HL-60 (cell line): ENCODE data around the gene IKZF5.

Source experiments
- DNase-seq, 2 experiments: peaks; one replicate each; pipeline ENCODE4 v3.0.0-alpha.2; 2010 to 2020; ENCODE audit warnings: low read depth in 1 of 2, low spot score in 1 of 2
- H3K27ac ChIP-seq: fragments of 250-450 bp; sonication (Bioruptor Pico); replicated peaks from 2 replicates; pipeline ENCODE4 v1.5.1; 2020; ENCODE audit warnings: mild to moderate bottlenecking, moderate library complexity
- H3K27me3 ChIP-seq: fragments of 250-450 bp; sonication (Bioruptor Pico); 2 replicates; pipeline ENCODE4 v1.5.1; 2021; ENCODE audit warnings: mild to moderate bottlenecking, moderate library complexity; ENCODE audit not compliant: insufficient read depth, poor library complexity, severe bottlenecking
- H3K4me3 ChIP-seq: replicated peaks from 2 replicates; pipeline ENCODE4 v1.5.1; 2011; ENCODE audit warnings: mild to moderate bottlenecking, control low read depth, low read length; ENCODE audit not compliant: insufficient read depth
- GABPA ChIP-seq: IDR thresholded peaks from 2 replicates; pipeline ENCODE4 v1.6.1; 2012; ENCODE audit warnings: low read depth
- POLR2AphosphoS5 ChIP-seq: IDR thresholded peaks from 2 replicates; pipeline ENCODE4 v1.6.1; 2012; ENCODE audit warnings: low read depth
- SPI1 ChIP-seq: IDR thresholded peaks from 2 replicates; pipeline ENCODE4 v1.6.1; 2012; ENCODE audit warnings: low read depth, mild to moderate bottlenecking, borderline replicate concordance
- TF ChIP-seq, protein P1 (sequence below): IDR thresholded peaks from one replicate; pipeline ENCODE4 v1.5.1; 2011; ENCODE audit warnings: low read length, control low read depth, inconsistent platforms; ENCODE audit not compliant: insufficient read depth
- TF ChIP-seq, protein P2 (sequence below): IDR thresholded peaks from 2 replicates; pipeline ENCODE4 v1.6.1; 2012; ENCODE audit warnings: low read depth; ENCODE audit not compliant: insufficient replicate concordance

IKZF5 gene

DNA sequence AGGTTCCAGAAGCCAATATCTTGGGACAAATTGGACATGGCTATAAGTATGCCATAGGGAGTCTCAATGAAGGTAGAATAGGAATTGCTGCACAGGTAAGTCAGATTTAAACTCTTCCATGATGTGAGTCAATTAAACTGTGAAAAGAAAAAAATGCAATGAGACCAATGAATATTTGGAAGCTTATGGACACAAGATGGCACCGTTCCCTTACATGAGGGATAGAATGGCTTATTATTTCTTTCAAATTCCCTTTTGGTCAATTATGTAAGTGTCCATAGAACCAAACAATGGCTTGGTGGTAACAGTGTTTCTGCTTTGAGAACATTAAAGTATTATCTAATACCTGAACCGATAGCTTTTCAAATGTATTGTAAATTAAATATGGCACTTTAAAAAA, 35.8 kb upstream of the IKZF5 start:
- H3K27ac ChIP-seq = no peak overlapping the region
- no peak overlapping the region for H3K4me3 ChIP-seq
- TF ChIP-seq POLR2AphosphoS5 (no peak), SPI1 (no peak), GABPA (no peak)
- TF ChIP-seq, protein P1, sequence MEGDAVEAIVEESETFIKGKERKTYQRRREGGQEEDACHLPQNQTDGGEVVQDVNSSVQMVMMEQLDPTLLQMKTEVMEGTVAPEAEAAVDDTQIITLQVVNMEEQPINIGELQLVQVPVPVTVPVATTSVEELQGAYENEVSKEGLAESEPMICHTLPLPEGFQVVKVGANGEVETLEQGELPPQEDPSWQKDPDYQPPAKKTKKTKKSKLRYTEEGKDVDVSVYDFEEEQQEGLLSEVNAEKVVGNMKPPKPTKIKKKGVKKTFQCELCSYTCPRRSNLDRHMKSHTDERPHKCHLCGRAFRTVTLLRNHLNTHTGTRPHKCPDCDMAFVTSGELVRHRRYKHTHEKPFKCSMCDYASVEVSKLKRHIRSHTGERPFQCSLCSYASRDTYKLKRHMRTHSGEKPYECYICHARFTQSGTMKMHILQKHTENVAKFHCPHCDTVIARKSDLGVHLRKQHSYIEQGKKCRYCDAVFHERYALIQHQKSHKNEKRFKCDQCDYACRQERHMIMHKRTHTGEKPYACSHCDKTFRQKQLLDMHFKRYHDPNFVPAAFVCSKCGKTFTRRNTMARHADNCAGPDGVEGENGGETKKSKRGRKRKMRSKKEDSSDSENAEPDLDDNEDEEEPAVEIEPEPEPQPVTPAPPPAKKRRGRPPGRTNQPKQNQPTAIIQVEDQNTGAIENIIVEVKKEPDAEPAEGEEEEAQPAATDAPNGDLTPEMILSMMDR = no peak
- TF ChIP-seq, protein P2, sequence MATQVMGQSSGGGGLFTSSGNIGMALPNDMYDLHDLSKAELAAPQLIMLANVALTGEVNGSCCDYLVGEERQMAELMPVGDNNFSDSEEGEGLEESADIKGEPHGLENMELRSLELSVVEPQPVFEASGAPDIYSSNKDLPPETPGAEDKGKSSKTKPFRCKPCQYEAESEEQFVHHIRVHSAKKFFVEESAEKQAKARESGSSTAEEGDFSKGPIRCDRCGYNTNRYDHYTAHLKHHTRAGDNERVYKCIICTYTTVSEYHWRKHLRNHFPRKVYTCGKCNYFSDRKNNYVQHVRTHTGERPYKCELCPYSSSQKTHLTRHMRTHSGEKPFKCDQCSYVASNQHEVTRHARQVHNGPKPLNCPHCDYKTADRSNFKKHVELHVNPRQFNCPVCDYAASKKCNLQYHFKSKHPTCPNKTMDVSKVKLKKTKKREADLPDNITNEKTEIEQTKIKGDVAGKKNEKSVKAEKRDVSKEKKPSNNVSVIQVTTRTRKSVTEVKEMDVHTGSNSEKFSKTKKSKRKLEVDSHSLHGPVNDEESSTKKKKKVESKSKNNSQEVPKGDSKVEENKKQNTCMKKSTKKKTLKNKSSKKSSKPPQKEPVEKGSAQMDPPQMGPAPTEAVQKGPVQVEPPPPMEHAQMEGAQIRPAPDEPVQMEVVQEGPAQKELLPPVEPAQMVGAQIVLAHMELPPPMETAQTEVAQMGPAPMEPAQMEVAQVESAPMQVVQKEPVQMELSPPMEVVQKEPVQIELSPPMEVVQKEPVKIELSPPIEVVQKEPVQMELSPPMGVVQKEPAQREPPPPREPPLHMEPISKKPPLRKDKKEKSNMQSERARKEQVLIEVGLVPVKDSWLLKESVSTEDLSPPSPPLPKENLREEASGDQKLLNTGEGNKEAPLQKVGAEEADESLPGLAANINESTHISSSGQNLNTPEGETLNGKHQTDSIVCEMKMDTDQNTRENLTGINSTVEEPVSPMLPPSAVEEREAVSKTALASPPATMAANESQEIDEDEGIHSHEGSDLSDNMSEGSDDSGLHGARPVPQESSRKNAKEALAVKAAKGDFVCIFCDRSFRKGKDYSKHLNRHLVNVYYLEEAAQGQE = no peak
- H3K27me3 ChIP-seq = no peaks in the 10 kb centered on the region
- DNase-seq = no peak

DNA sequence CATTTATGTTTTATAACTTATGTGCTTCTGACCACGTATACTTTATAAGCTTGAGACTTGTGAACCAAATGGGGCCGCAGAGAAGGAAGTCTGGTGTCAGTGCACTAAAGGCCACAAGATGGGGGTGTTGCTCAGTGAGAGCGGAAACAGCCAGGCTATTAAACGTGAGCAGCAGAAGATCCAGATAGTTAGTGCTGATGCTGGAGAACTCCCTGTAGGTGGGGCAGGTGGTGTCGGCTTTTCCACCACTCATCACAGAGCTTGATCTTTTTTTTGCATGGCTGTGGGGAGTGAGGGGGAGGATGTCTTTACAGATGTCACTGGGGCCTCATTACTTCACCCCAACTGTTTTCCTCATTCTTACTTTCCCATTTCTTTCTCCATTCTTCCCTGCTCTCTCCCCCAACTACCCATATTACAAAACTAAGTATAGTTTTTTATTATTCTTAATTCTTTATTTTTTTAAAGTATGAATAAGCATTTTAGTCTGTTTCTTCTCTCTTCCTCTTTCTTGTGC, 34.9 kb upstream of the IKZF5 start:
- Histone ChIP-seq H3K4me3 (no peak overlapping the region), H3K27me3 (no peaks in the 10 kb centered on the region), H3K27ac (no peak overlapping the region)
- peak; percentile 38 to 63 for DNase-seq
- TF ChIP-seq POLR2AphosphoS5 (no peak), GABPA (no peak), SPI1 (peak; percentile 29; the same call in 1 of the 2 replicates)
- TF ChIP-seq, protein P1 = peak; percentile 70
- TF ChIP-seq, protein P2 = no peak

DNA sequence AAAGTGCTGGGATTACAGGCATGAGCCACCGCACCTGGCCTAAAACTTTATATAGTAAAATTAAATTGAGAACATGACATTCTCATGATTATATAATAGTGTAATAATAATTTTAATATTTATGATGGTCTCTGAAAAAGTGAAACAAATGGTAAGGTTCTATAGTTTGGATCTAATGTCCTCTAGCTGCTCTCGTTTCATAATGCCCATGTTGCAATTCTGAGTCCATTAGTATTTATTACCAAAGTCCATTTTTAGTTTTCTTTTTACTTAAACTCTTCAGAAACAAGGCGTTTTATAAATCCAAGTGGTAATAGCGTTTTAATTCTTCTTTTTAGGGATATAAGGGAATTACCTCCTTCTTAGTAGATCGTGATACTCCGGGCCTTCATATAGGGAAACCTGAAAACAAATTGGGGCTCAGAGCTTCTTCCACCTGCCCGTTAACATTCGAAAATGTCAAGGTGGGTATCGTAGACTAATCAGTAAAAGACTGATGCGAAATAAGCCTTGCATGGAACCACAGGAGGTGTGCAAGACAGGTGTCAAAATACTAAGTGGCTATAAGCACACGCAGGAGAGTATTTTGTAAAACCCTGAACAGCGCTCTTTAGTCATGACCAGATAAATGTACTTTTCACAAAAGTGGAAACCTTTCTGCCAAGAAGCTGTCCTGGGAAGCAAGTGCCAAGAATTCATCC, 34.3 kb upstream of the IKZF5 start:
- Histone ChIP-seq H3K4me3 (no peak overlapping the region), H3K27me3 (no peaks in the 10 kb centered on the region), H3K27ac (no peak overlapping the region)
- no peak for DNase-seq
- TF ChIP-seq GABPA (no peak), POLR2AphosphoS5 (no peak), SPI1 (no peak)
- TF ChIP-seq, protein P1 = no peak
- TF ChIP-seq, protein P2 = no peak
